Tibial nerve (tissue), 4 donors: ENCODE data around the gene ADCY10. TPM values are rescaled to one million over a fixed set of nuclear protein-coding genes. Genes with fewer than 3 reads are reported as not detected.
A peak's percentile ranks its signal among the peaks of the same experiment; 100 is the strongest.

Experiments
- DNase-seq, 2 donors: peaks; one replicate each; pipeline ENCODE4 v3.0.0-alpha.2; 2019; ENCODE audit warnings: low spot score in 2 of 2
- H3K27ac ChIP-seq, 4 donors: fragments of 200-600 bp; sonication (generic) in 3 of 4; one replicate each; pipeline ENCODE4 v1.5.1; 2017 to 2019; ENCODE audit warnings: mild to moderate bottlenecking in 1 of 4
- H3K27me3 ChIP-seq, 2 donors: fragments of 200-600 bp; sonication (generic) in 1 of 2; one replicate each; pipeline versions ENCODE4 v1.5.1 to v1.6.0; 2017 to 2019
- H3K36me3 ChIP-seq, 3 donors: fragments of 200-600 bp; sonication (generic); one replicate each; pipeline ENCODE4 v1.5.1; 2018 to 2019
- H3K4me1 ChIP-seq, 4 donors: fragments of 200-600 bp; sonication (generic) in 3 of 4; one replicate each; pipeline ENCODE4 v1.5.1; 2017 to 2019
- H3K4me3 ChIP-seq, 4 donors: fragments of 200-600 bp; sonication (generic) in 3 of 4; one replicate each; pipeline ENCODE4 v1.5.1; 2017 to 2019; ENCODE audit warnings: mild to moderate bottlenecking in 1 of 4, moderate library complexity in 1 of 4
- H3K9me3 ChIP-seq, 4 donors: fragments of 200-600 bp; sonication (generic) in 3 of 4; one replicate each; pipeline ENCODE4 v1.5.1; 2017 to 2019
- EP300 ChIP-seq, 2 donors: sonication (generic); formaldehyde crosslinking; IDR thresholded peaks; one replicate each; pipeline ENCODE4 v1.6.1; 2017; ENCODE audit warnings: antibody characterized with exemption in 2 of 2, mild to moderate bottlenecking in 1 of 2
- POLR2A ChIP-seq, 2 donors: fragments of 450-650 bp; IDR thresholded peaks; one replicate each; pipeline ENCODE4 v1.6.1; 2017; ENCODE audit warnings: antibody characterized with exemption in 2 of 2, mild to moderate bottlenecking in 2 of 2, moderate library complexity in 2 of 2
- WGBS, 2 donors: methylation state at CpG; one replicate each; pipeline ENCODE4 v1.1.5; 2018; 5-methylcytosine and 5-hydroxymethylcytosine counted together
- total RNA-seq, 4 donors: library from RNA; depleted of rRNA; stranded (reverse); fragments of >200 nt; gene quantifications; one replicate each; pipeline ENCODE4 v1.1.0, GENCODE V29; 2016
- TF ChIP-seq, protein P1 (sequence below), 5 experiments: fragments of 200-600 bp in 3 of 5; fragments of 450-650 bp in 2 of 5; sonication (generic) in 3 of 5; IDR thresholded peaks; one replicate each; pipeline ENCODE4 v1.5.1; 2016 to 2019; ENCODE audit warnings: antibody characterized with exemption in 5 of 5, mild to moderate bottlenecking in 3 of 5, moderate library complexity in 2 of 5

ADCY10 gene
- total RNA-seq, 4 donors from 2014 or later, result not detected

DNA sequence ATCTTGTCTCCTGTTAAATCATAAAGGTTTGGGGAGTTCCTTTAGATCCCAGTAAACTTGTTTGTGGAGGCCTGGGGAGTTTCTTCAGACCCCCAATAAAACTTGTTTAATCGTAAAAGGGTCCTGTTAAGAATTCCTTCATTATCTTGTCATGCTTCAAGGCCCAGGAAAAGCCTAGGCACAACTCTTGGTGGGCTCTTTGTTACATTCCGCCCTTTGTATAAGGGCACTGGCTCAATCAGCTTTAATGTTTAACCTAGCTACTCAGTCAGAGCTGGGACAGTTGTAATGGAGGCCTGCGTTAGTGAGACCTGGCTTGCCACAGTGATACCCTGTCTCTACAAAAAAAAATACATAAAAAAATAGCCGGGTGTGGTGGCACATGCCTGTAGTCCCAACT, 115.0 kb downstream of the ADCY10 start:
- DNase-seq, result no peak
- no peaks in the 10 kb centered on the region for H3K9me3 ChIP-seq
- H3K4me1 ChIP-seq, result peaks cover 0 to 45% (median 5%) of the 10 kb centered on the region in 4 donors
- H3K27ac ChIP-seq, result no peak overlapping the region
- TF ChIP-seq, protein P1, sequence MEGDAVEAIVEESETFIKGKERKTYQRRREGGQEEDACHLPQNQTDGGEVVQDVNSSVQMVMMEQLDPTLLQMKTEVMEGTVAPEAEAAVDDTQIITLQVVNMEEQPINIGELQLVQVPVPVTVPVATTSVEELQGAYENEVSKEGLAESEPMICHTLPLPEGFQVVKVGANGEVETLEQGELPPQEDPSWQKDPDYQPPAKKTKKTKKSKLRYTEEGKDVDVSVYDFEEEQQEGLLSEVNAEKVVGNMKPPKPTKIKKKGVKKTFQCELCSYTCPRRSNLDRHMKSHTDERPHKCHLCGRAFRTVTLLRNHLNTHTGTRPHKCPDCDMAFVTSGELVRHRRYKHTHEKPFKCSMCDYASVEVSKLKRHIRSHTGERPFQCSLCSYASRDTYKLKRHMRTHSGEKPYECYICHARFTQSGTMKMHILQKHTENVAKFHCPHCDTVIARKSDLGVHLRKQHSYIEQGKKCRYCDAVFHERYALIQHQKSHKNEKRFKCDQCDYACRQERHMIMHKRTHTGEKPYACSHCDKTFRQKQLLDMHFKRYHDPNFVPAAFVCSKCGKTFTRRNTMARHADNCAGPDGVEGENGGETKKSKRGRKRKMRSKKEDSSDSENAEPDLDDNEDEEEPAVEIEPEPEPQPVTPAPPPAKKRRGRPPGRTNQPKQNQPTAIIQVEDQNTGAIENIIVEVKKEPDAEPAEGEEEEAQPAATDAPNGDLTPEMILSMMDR (IDR thresholded peaks at IDR 0.05), result no peak
- TF ChIP-seq POLR2A (IDR thresholded peaks at IDR 0.05), result no peak
- no peak for TF ChIP-seq EP300 (IDR thresholded peaks at IDR 0.05)
- H3K27me3 ChIP-seq, result no peaks in the 10 kb centered on the region
- H3K36me3 ChIP-seq, result no peaks in the 10 kb centered on the region
- H3K4me3 ChIP-seq, result no peak overlapping the region
- WGBS, 2 donors, result 87 to 91% methylated on average over 4 of the region's 4 CpGs

DNA sequence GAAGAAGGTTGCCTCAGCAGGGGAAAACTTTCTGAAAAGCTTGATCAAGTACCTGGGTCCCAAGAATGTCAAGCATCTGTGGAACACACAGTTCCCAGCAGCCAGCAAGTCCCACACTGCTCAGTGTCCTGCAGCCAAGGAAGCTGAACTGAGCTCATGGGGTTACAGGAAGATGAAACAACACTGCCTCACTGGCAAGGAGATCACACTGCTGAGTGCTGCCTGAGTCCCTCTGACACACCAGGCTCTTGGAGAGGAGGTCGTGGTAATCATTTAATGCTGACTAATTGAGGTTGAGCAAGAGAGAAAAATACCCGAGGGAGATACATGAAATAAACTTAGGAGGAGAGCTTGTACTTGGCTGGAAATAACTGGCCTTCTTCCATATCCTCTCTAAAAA, 116.9 kb downstream of the ADCY10 start:
- peak; percentile 67 to 81 for DNase-seq
- H3K4me3 ChIP-seq, result no peak overlapping the region
- WGBS, 2 donors, result 15 to 16% methylated on average over 2 of the region's 2 CpGs
- TF ChIP-seq, protein P1 (IDR thresholded peaks at IDR 0.05), result no peak
- TF ChIP-seq POLR2A (IDR thresholded peaks at IDR 0.05) (no peak), EP300 (IDR thresholded peaks at IDR 0.05) (peak; percentile 55 to 96)
- H3K9me3 ChIP-seq, result no peaks in the 10 kb centered on the region
- peaks cover 0 to 41% (median 5%) of the 10 kb centered on the region in 4 donors for H3K4me1 ChIP-seq
- no peaks in the 10 kb centered on the region for H3K27me3 ChIP-seq
- H3K36me3 ChIP-seq, result no peaks in the 10 kb centered on the region
- peak overlapping the region in 3 of 4 donors; percentile 7 to 78 (median 76) for H3K27ac ChIP-seq

DNA sequence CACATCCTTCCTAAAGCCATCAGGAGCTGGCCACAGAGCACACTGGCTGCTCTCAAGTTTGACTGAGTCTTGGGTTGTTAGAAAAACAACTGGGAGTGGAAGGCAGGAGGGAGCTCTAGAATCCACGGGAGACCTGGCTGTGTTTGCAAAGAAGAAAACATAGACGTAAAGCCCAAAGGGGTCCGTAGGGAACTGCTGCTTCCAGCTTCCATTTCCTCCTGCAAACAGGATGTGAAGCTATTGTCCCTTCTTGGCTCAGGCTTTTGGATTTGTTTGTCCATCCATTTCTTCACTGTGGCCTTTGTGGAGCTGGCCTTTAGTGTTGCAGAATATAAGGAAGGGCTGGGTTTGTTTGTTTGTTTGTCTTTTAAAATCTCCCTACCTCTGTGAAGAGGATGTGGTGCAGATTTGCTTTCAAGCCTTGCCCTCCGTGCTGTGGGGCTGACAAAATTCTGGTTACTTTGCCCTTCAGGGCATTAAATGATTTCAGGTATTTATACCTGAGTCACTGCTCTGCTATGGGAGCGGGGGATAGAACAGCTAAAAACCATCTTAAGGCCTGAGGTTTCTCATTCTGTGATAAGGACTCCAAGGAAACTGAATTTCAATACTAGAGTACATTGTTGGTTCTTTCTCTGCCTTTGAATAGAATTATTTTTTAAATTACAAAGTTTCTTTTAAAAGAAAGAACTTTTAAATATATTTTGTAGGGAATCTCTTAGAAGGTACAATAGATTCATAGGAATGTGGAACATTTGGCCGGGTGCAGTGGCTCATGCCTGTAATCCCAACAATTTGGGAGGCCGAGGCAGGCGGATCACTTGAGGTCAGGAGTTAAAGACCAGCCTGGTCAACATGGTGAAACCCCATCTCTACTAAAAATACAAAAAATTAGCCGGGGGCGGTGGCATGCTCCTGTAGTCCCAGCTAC, 117.9 kb downstream of the ADCY10 start:
- WGBS, 2 donors, result 58 to 59% methylated on average over 10 of the region's 10 CpGs
- Histone ChIP-seq H3K36me3 (peaks cover 0 to 3% (median 0%) of the 10 kb centered on the region in 3 donors), H3K27ac (peak overlapping the region in 2 of 4 donors; percentile 76 to 78), H3K4me1 (peaks cover 0 to 50% (median 5%) of the 10 kb centered on the region in 4 donors), H3K9me3 (no peaks in the 10 kb centered on the region), H3K4me3 (no peak overlapping the region), H3K27me3 (no peaks in the 10 kb centered on the region)
- DNase-seq, result no peak
- peak in 1 of 2 donors; percentile 56 for TF ChIP-seq EP300 (IDR thresholded peaks at IDR 0.05)
- TF ChIP-seq, protein P1 (IDR thresholded peaks at IDR 0.05), result no peak

DNA sequence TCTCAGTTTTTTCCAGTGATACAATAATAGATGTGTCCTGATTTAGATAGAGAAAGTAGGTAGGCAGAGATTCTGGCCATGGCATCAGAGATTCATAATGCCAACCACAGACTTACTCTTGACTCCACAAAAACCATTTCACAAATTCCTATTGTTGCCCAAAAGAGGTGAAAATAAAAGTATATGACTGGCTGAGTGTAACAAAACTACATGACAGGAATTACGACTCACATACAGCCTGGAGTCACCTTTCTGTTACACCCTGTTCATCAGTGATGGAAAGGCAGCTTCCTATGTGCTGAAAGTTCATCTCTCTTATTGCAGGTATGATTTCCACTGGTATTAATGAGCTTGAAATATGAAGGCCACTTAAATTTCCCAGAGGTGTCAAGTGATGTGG, 119.9 kb downstream of the ADCY10 start:
- H3K4me1 ChIP-seq, result peaks cover 0 to 53% (median 5%) of the 10 kb centered on the region in 4 donors
- no peak overlapping the region for H3K27ac ChIP-seq
- 95 to 97% methylated on average over 1 of the region's 1 CpG for WGBS, 2 donors
- no peaks in the 10 kb centered on the region for H3K9me3 ChIP-seq
- no peak for TF ChIP-seq POLR2A (IDR thresholded peaks at IDR 0.05)
- TF ChIP-seq EP300 (IDR thresholded peaks at IDR 0.05), result no peak
- TF ChIP-seq, protein P1 (IDR thresholded peaks at IDR 0.05), result no peak
- DNase-seq, result no peak
- H3K27me3 ChIP-seq, result no peaks in the 10 kb centered on the region
- no peak overlapping the region for H3K4me3 ChIP-seq
- peaks cover 0 to 22% (median 0%) of the 10 kb centered on the region in 3 donors for H3K36me3 ChIP-seq

DNA sequence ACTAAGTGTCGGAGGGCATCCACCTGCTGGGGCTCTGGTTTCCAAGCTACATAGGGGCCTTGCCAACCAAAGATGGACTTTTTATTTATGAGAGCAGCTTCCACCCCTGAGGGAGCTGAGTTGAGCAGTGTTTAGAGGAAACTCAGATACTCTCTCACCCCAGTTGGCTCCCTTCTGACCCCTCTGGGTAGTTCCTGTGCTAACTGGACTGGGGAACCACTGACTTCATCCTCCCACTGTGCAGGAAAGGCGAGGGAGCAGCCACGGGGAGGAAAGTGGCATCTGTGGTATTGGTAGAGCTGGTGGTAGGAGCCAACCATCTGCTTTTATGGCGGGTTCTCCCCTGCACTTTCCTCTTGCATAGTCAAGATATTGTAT, 121.8 kb downstream of the ADCY10 start:
- no peak for DNase-seq
- TF ChIP-seq POLR2A (IDR thresholded peaks at IDR 0.05) (no peak), EP300 (IDR thresholded peaks at IDR 0.05) (no peak)
- TF ChIP-seq, protein P1 (IDR thresholded peaks at IDR 0.05), result no peak
- H3K4me3 ChIP-seq, result no peak overlapping the region
- H3K4me1 ChIP-seq, result peaks cover 0 to 38% (median 0%) of the 10 kb centered on the region in 4 donors
- no peaks in the 10 kb centered on the region for H3K27me3 ChIP-seq
- H3K9me3 ChIP-seq, result no peaks in the 10 kb centered on the region
- WGBS, 2 donors, result 85 to 94% methylated on average over 4 of the region's 4 CpGs
- peaks cover 0 to 40% (median 0%) of the 10 kb centered on the region in 3 donors for H3K36me3 ChIP-seq
- no peak overlapping the region for H3K27ac ChIP-seq
